CD4-positive, CD25-positive, alpha-beta regulatory T cell (primary cell): Measurements from ENCODE around the gene CHST14. TPM values are rescaled to one million over a fixed set of nuclear protein-coding genes. Genes with fewer than 3 reads are reported as not detected.

Experiments
- ATAC-seq, 2 donors: fragments of 150-1000 bp; cut with Tn5 transposase; one replicate each; pipeline ENCODE4 v1.10.0; 2021; ENCODE audit warnings: low read depth in 2 of 2, moderate number of reproducible peaks in 2 of 2, moderate library complexity in 1 of 2
- DNase-seq, 3 donors: peaks; one replicate each; pipeline versions ENCODE4 v3.0.0 to v3.0.0-alpha.2; 2012 to 2022; ENCODE audit warnings: mixed read lengths in 1 of 3
- H3K27ac ChIP-seq: one replicate; pipeline ENCODE4 v1.7.0; 2013; ENCODE audit warnings: mild to moderate bottlenecking, low read length; ENCODE audit not compliant: insufficient read depth, poor library complexity, severe bottlenecking
- H3K27me3 ChIP-seq: one replicate; pipeline ENCODE4 v1.7.0; 2013; ENCODE audit warnings: low read length; ENCODE audit not compliant: control insufficient read depth, insufficient read depth
- H3K36me3 ChIP-seq: one replicate; pipeline ENCODE4 v1.7.0; 2013; ENCODE audit warnings: mild to moderate bottlenecking, low read length, moderate library complexity; ENCODE audit not compliant: control insufficient read depth, insufficient read depth
- H3K4me1 ChIP-seq: 2 replicates; pipeline ENCODE4 v1.7.0; 2013; ENCODE audit warnings: mild to moderate bottlenecking, low read length; ENCODE audit not compliant: insufficient read depth, control insufficient read depth, poor library complexity, severe bottlenecking
- H3K4me3 ChIP-seq: one replicate; pipeline ENCODE4 v1.7.0; 2013; ENCODE audit warnings: low read depth, mild to moderate bottlenecking, low read length, moderate library complexity
- H3K9me3 ChIP-seq, 2 experiments: 1 replicate in 1 of 2; 2 replicates in 1 of 2; pipeline ENCODE4 v1.7.0; 2013; ENCODE audit warnings: low read length in 2 of 2, mild to moderate bottlenecking in 1 of 2, moderate library complexity in 1 of 2; ENCODE audit not compliant: control insufficient read depth in 2 of 2
- H3K27ac Mint-ChIP-seq, 3 donors: one replicate each; pipeline ENCODE4 v1.8.0; 2020 to 2022; ENCODE audit warnings: mild to moderate bottlenecking in 3 of 3, mixed read lengths in 3 of 3, moderate library complexity in 2 of 3
- H3K27me3 Mint-ChIP-seq: one replicate; pipeline ENCODE4 v1.8.0; 2022; ENCODE audit warnings: mild to moderate bottlenecking, mixed read lengths
- H3K36me3 Mint-ChIP-seq: one replicate; pipeline ENCODE4 v1.8.0; 2020; ENCODE audit warnings: mixed read lengths
- H3K4me1 Mint-ChIP-seq, 4 donors: one replicate each; pipeline ENCODE4 v1.8.0; 2020 to 2022; ENCODE audit warnings: mixed read lengths in 4 of 4, mild to moderate bottlenecking in 1 of 4
- H3K4me3 Mint-ChIP-seq, 4 donors: one replicate each; pipeline ENCODE4 v1.8.0; 2020 to 2022; ENCODE audit warnings: mild to moderate bottlenecking in 4 of 4, mixed read lengths in 4 of 4, moderate library complexity in 3 of 4
- H3K9me3 Mint-ChIP-seq, 7 donors: one replicate each; pipeline ENCODE4 v1.8.0; 2020 to 2022; ENCODE audit warnings: mixed read lengths in 7 of 7, mild to moderate bottlenecking in 3 of 7, moderate library complexity in 2 of 7
- polyA plus RNA-seq, 4 donors: library from polyadenylated mRNA; unstranded; fragments of 300-500 nt; fragmentation: Illumina TruSeq; gene quantifications; one replicate each; pipeline ENCODE4 v1.2.3, GENCODE V29; 2021
- total RNA-seq: library from RNA; stranded (reverse); gene quantifications from one replicate; pipeline ENCODE4 v1.2.3, GENCODE V29; 2022

The CHST14 gene
- total and polyA plus RNA-seq, 5 donors from 2014 or later, result 1.1 to 6.3 (median 1.5) TPM

GRCh38 chr15:40489274-40490175 lies 18.7 kb downstream of the CHST14 start:
- Histone ChIP-seq H3K9me3 (no peaks in the 10 kb centered on the region), H3K36me3 (no peaks in the 10 kb centered on the region), H3K27me3 (no peaks in the 10 kb centered on the region), H3K4me3 (no peak overlapping the region), H3K27ac (no peak overlapping the region), H3K4me1 (peaks cover 17% of the 10 kb centered on the region)
- Mint-ChIP-seq H3K27ac (no peak overlapping the region), H3K36me3 (no peaks in the 10 kb centered on the region), H3K4me1 (peaks cover 11 to 19% (median 18%) of the 10 kb centered on the region in 4 donors), H3K27me3 (no peaks in the 10 kb centered on the region), H3K4me3 (no peak overlapping the region), H3K9me3 (no peaks in the 10 kb centered on the region)
- no peak for DNase-seq
- ATAC-seq, result no peak

GRCh38 chr15:40493089-40493840 lies 22.5 kb downstream of the CHST14 start:
- H3K4me1 ChIP-seq, result peaks cover 17% of the 10 kb centered on the region
- DNase-seq, result peak; percentile 37 to 83 (median 57)
- H3K9me3 ChIP-seq, result no peaks in the 10 kb centered on the region
- Mint-ChIP-seq H3K9me3 (no peaks in the 10 kb centered on the region), H3K27ac (peak overlapping the region in 2 of 3 donors; percentile 18 to 77), H3K4me3 (peak overlapping the region; percentile 20 to 80 (median 69)), H3K4me1 (peaks cover 11 to 19% (median 18%) of the 10 kb centered on the region in 4 donors), H3K36me3 (no peaks in the 10 kb centered on the region), H3K27me3 (peaks cover 3% of the 10 kb centered on the region)
- H3K27me3 ChIP-seq, result no peaks in the 10 kb centered on the region
- peak overlapping the region; percentile 61 for H3K27ac ChIP-seq
- H3K36me3 ChIP-seq, result no peaks in the 10 kb centered on the region
- peak; percentile 92 to 96 for ATAC-seq
- peak overlapping the region; percentile 82 for H3K4me3 ChIP-seq

- H3K36me3 ChIP-seq, result no peaks in the 10 kb centered on the region
- no peak for DNase-seq
- Mint-ChIP-seq H3K9me3 (no peaks in the 10 kb centered on the region), H3K27ac (no peak overlapping the region), H3K4me1 (peaks cover 11 to 19% (median 18%) of the 10 kb centered on the region in 4 donors), H3K27me3 (peaks cover 5% of the 10 kb centered on the region), H3K4me3 (no peak overlapping the region), H3K36me3 (no peaks in the 10 kb centered on the region)
- H3K4me3 ChIP-seq, result no peak overlapping the region
- H3K27ac ChIP-seq, result no peak overlapping the region
- H3K9me3 ChIP-seq, result no peaks in the 10 kb centered on the region
- H3K4me1 ChIP-seq, result peaks cover 17% of the 10 kb centered on the region
- H3K27me3 ChIP-seq, result peaks cover 8% of the 10 kb centered on the region
- no peak for ATAC-seq
These were observed 24.7 kb downstream of the CHST14 start for GRCh38 chr15:40495516-40495915.

- H3K27ac Mint-ChIP-seq, result no peak overlapping the region
- peaks cover 17% of the 10 kb centered on the region for H3K27me3 ChIP-seq
- H3K4me3 ChIP-seq, result no peak overlapping the region
- ATAC-seq, result no peak
- no peak overlapping the region for H3K4me3 Mint-ChIP-seq
- DNase-seq, result no peak
- peaks cover 4 to 10% (median 9%) of the 10 kb centered on the region in 4 donors for H3K4me1 Mint-ChIP-seq
- H3K27me3 Mint-ChIP-seq, result peaks cover 20% of the 10 kb centered on the region
- no peaks in the 10 kb centered on the region for H3K36me3 Mint-ChIP-seq
- H3K36me3 ChIP-seq, result no peaks in the 10 kb centered on the region
- H3K4me1 ChIP-seq, result peaks cover 10% of the 10 kb centered on the region
- H3K9me3 ChIP-seq, result no peaks in the 10 kb centered on the region
- no peak overlapping the region for H3K27ac ChIP-seq
- H3K9me3 Mint-ChIP-seq, result peaks cover 0 to 2% (median 0%) of the 10 kb centered on the region in 7 donors
These were observed 27.6 kb downstream of the CHST14 start for GRCh38 chr15:40498418-40498817.

GRCh38 chr15:40498891-40499290 lies 28.1 kb downstream of the CHST14 start:
- peaks cover 24% of the 10 kb centered on the region for H3K27me3 Mint-ChIP-seq
- Histone ChIP-seq H3K27me3 (peaks cover 17% of the 10 kb centered on the region), H3K4me3 (no peak overlapping the region), H3K27ac (no peak overlapping the region), H3K4me1 (peaks cover 6% of the 10 kb centered on the region), H3K36me3 (no peaks in the 10 kb centered on the region), H3K9me3 (no peaks in the 10 kb centered on the region)
- peak overlapping the region in 1 of 3 donors; percentile 8 for H3K27ac Mint-ChIP-seq
- ATAC-seq, result no peak
- H3K4me1 Mint-ChIP-seq, result peaks cover 0 to 5% (median 5%) of the 10 kb centered on the region in 4 donors
- H3K4me3 Mint-ChIP-seq, result no peak overlapping the region
- DNase-seq, result no peak
- H3K36me3 Mint-ChIP-seq, result no peaks in the 10 kb centered on the region
- H3K9me3 Mint-ChIP-seq, result peaks cover 0 to 2% (median 0%) of the 10 kb centered on the region in 7 donors

- ATAC-seq, result no peak
- Histone ChIP-seq H3K27me3 (peaks cover 19% of the 10 kb centered on the region), H3K27ac (no peak overlapping the region), H3K36me3 (no peaks in the 10 kb centered on the region), H3K4me3 (no peak overlapping the region), H3K9me3 (no peaks in the 10 kb centered on the region), H3K4me1 (no peaks in the 10 kb centered on the region)
- Mint-ChIP-seq H3K4me1 (no peaks in the 10 kb centered on the region), H3K36me3 (no peaks in the 10 kb centered on the region), H3K27ac (no peak overlapping the region), H3K9me3 (peaks cover 0 to 2% (median 0%) of the 10 kb centered on the region in 7 donors), H3K27me3 (peaks cover 35% of the 10 kb centered on the region), H3K4me3 (peak overlapping the region in 1 of 4 donors; percentile 17)
- DNase-seq, result no peak
These were observed 29.1 kb downstream of the CHST14 start for GRCh38 chr15:40499931-40500330.

GRCh38 chr15:40500568-40501330 lies 30.0 kb downstream of the CHST14 start:
- Histone ChIP-seq H3K27me3 (peaks cover 21% of the 10 kb centered on the region), H3K4me1 (no peaks in the 10 kb centered on the region), H3K36me3 (no peaks in the 10 kb centered on the region), H3K9me3 (no peaks in the 10 kb centered on the region), H3K27ac (no peak overlapping the region), H3K4me3 (no peak overlapping the region)
- Mint-ChIP-seq H3K4me3 (no peak overlapping the region), H3K27ac (no peak overlapping the region), H3K27me3 (peaks cover 41% of the 10 kb centered on the region), H3K9me3 (peaks cover 0 to 2% (median 0%) of the 10 kb centered on the region in 7 donors), H3K36me3 (no peaks in the 10 kb centered on the region), H3K4me1 (no peaks in the 10 kb centered on the region)
- ATAC-seq (no peak), DNase-seq (no peak)
